ENCODE results near the gene IRAK2. TPM values are rescaled to one million over a fixed set of nuclear protein-coding genes. Genes with fewer than 3 reads are reported as not detected.
A peak's percentile ranks its signal among the peaks of the same experiment; 100 is the strongest.

Gene IRAK2
- total RNA-seq, 1 experiment from 2014 or later = 2.2 TPM

- DNase-seq (ENCODE audit: extremely low read depth, low read depth) = no peak
These were observed 114.9 kb downstream of the IRAK2 start for GRCh38 chr3:10279384-10280176.

- no peak for DNase-seq (ENCODE audit: extremely low read depth, low read depth)
These were observed 115.4 kb downstream of the IRAK2 start for GRCh38 chr3:10280177-10280529.

GRCh38 chr3:10280571-10280970 is 115.9 kb downstream of the IRAK2 start:
- no peak for DNase-seq (ENCODE audit: extremely low read depth, low read depth)

- DNase-seq (ENCODE audit: extremely low read depth, low read depth) = no peak
These were observed 117.2 kb downstream of the IRAK2 start for GRCh38 chr3:10281951-10282350.

GRCh38 chr3:10283638-10284037 is 118.9 kb downstream of the IRAK2 start:
- DNase-seq (ENCODE audit: extremely low read depth, low read depth) = no peak

- no peak for DNase-seq (ENCODE audit: extremely low read depth, low read depth)
These were observed 119.8 kb downstream of the IRAK2 start for GRCh38 chr3:10284496-10284895.

- DNase-seq (ENCODE audit: extremely low read depth, low read depth) = no peak
These were observed 120.8 kb downstream of the IRAK2 start for GRCh38 chr3:10285272-10286132.

- no peak for DNase-seq (ENCODE audit: extremely low read depth, low read depth)
These were observed 121.4 kb downstream of the IRAK2 start for GRCh38 chr3:10286133-10286524.

- DNase-seq (ENCODE audit: extremely low read depth, low read depth) = peak; percentile 55
These were observed 122.0 kb downstream of the IRAK2 start for GRCh38 chr3:10286596-10287295.

- no peak for DNase-seq (ENCODE audit: extremely low read depth, low read depth)
These were observed 123.3 kb downstream of the IRAK2 start for GRCh38 chr3:10287936-10288574.

- no peak for DNase-seq (ENCODE audit: extremely low read depth, low read depth)
These were observed 123.8 kb downstream of the IRAK2 start for GRCh38 chr3:10288575-10288960.

GRCh38 chr3:10289077-10289476 is 124.4 kb downstream of the IRAK2 start:
- no peak for DNase-seq (ENCODE audit: extremely low read depth, low read depth)

- no peak for DNase-seq (ENCODE audit: extremely low read depth, low read depth)
These were observed 125.2 kb downstream of the IRAK2 start for GRCh38 chr3:10289787-10290355.

GRCh38 chr3:10290481-10291176 is 125.9 kb downstream of the IRAK2 start:
- DNase-seq (ENCODE audit: extremely low read depth, low read depth) = no peak

GRCh38 chr3:10291641-10292040 is 126.9 kb downstream of the IRAK2 start:
- no peak for DNase-seq (ENCODE audit: extremely low read depth, low read depth)

- DNase-seq (ENCODE audit: extremely low read depth, low read depth) = no peak
These were observed 128.0 kb downstream of the IRAK2 start, which contains the start of gene GHRL for GRCh38 chr3:10292505-10293419. GHRL (minus strand) TSS chr3:10292947; CDS start chr3:10290180, 2,767 bp downstream.

Data from NCI-H460 (cell line).